G401.6 (cell line): ENCODE measurements around the gene CPEB1.

Experiments used
- FAIRE-seq: peaks from 2 replicates; lab custom pipeline; 2012; peaks lifted over from hg19 to GRCh38; lab: Jason Lieb, UNC

The CPEB1 gene

GRCh38 chr15:82595203-82595602, 52.0 kb downstream of the CPEB1 start:
- no peak for FAIRE-seq

GRCh38 chr15:82587805-82588204, 59.4 kb downstream of the CPEB1 start:
- no peak for FAIRE-seq

- FAIRE-seq, result no peak
Observed at GRCh38 chr15:82585072-82585471, 62.1 kb downstream of the CPEB1 start.

- no peak for FAIRE-seq
Observed at GRCh38 chr15:82580713-82581112, 66.5 kb downstream of the CPEB1 start.

- FAIRE-seq, result no peak
Observed at GRCh38 chr15:82575335-82575734, 71.8 kb downstream of the CPEB1 start.

- no peak for FAIRE-seq
Observed at GRCh38 chr15:82572986-82573385, 74.2 kb downstream of the CPEB1 start.

- no peak for FAIRE-seq
Observed at GRCh38 chr15:82572311-82572710, 74.9 kb downstream of the CPEB1 start.

- no peak for FAIRE-seq
Observed at GRCh38 chr15:82571722-82572222, 75.4 kb downstream of the CPEB1 start.

- no peak for FAIRE-seq
Observed at GRCh38 chr15:82570721-82571508, 76.2 kb downstream of the CPEB1 start.

- FAIRE-seq, result no peak
Observed at GRCh38 chr15:82569834-82570233, 77.3 kb downstream of the CPEB1 start.

GRCh38 chr15:82568986-82569385, 78.2 kb downstream of the CPEB1 start:
- FAIRE-seq, result no peak

GRCh38 chr15:82567661-82568060, 79.5 kb downstream of the CPEB1 start:
- FAIRE-seq, result no peak

GRCh38 chr15:82566690-82567089, 80.5 kb downstream of the CPEB1 start:
- no peak for FAIRE-seq

- FAIRE-seq, result no peak
Observed at GRCh38 chr15:82558502-82558901, 88.7 kb downstream of the CPEB1 start.

- no peak for FAIRE-seq
Observed at GRCh38 chr15:82556315-82557035, 90.7 kb downstream of the CPEB1 start.

- FAIRE-seq, result no peak
Observed at GRCh38 chr15:82554849-82555248, 92.3 kb downstream of the CPEB1 start.

- no peak for FAIRE-seq
Observed at GRCh38 chr15:82554351-82554750, 92.8 kb downstream of the CPEB1 start.

GRCh38 chr15:82553846-82554245, 93.3 kb downstream of the CPEB1 start:
- no peak for FAIRE-seq

GRCh38 chr15:82552861-82553260, 94.3 kb downstream of the CPEB1 start:
- FAIRE-seq, result no peak

GRCh38 chr15:82551646-82552247, 95.4 kb downstream of the CPEB1 start:
- no peak for FAIRE-seq

- no peak for FAIRE-seq
Observed at GRCh38 chr15:82549199-82549665, 97.9 kb downstream of the CPEB1 start.

- FAIRE-seq, result no peak
Observed at GRCh38 chr15:82548700-82549099, 98.5 kb downstream of the CPEB1 start.

GRCh38 chr15:82545478-82545877, 101.7 kb downstream of the CPEB1 start:
- no peak for FAIRE-seq
